Motor neuron (in vitro differentiated cells): ENCODE measurements around the gene SIK3. TPM values are rescaled to one million over a fixed set of nuclear protein-coding genes. Genes with fewer than 3 reads are reported as not detected.

ENCODE experiments used
- ATAC-seq, 8 experiments: fragments of 200-7000 bp; cut with Tn5 transposase; replicated peaks in 6 of 8; 2 replicates each; pipeline ENCODE4 v1.8.0; 2021; ENCODE audit warnings: mild to moderate bottlenecking in 8 of 8, moderate library complexity in 8 of 8
- H3K27ac ChIP-seq, 2 donors: fragments of 250-450 bp; sonication (Bioruptor Pico); 2 replicates each; pipeline ENCODE4 v1.9.0; 2021; ENCODE audit warnings: antibody characterized with exemption in 2 of 2, mild to moderate bottlenecking in 2 of 2, moderate library complexity in 1 of 2
- H3K4me1 ChIP-seq, 2 donors: fragments of 250-450 bp; sonication (Bioruptor Pico); replicated peaks in 1 of 2; 2 replicates each; pipeline ENCODE4 v1.6.1; 2021; ENCODE audit warnings: antibody characterized with exemption in 2 of 2, mild to moderate bottlenecking in 2 of 2, moderate library complexity in 1 of 2
- H3K4me3 ChIP-seq, 5 donors: fragments of 250-450 bp; sonication (Bioruptor Pico); 2 replicates each; pipeline ENCODE4 v1.9.0; 2021; ENCODE audit warnings: antibody characterized with exemption in 5 of 5, mild to moderate bottlenecking in 5 of 5, moderate library complexity in 4 of 5
- WGBS, 10 experiments: fragments of 450-650 bp; shearing (Covaris generic); methylation state at CpG; one replicate each; pipeline ENCODE4 v1.0.0; 2022; 5-methylcytosine and 5-hydroxymethylcytosine counted together
- in situ Hi-C, 9 experiments: fragments of 400-800 bp; cut with MboI; loops; one replicate each; pipeline ENCODE4 v1.15.0; 2021; ENCODE audit warnings: low sequenced_read_pairs in 9 of 9, low pct_unique_long_range_greater_than_20kb in 2 of 9; ENCODE audit not compliant: unreplicated experiment in 9 of 9
- total RNA-seq, 8 experiments: library from RNA; unstranded; fragments of 300-600 nt; gene quantifications; 2 replicates each; pipeline versions ENCODE4 v1.2.3 to v1.2.4, GENCODE V29; 2022

SIK3 gene
- total RNA-seq, 8 experiments from 2014 or later = 12.7 to 34.3 (median 16.5) TPM

GRCh38 chr11:116860303-116860702 lies 237.9 kb downstream of the SIK3 start:
- ATAC-seq = no peak
- WGBS, 10 experiments = 50 to 100% (median 90%) methylated on average over 1 to 2 of the region's 6 CpGs; no CpG with 5 or more reads in 5 of the 10 experiments
- H3K27ac ChIP-seq = no peak overlapping the region
- no peaks in the 10 kb centered on the region for H3K4me1 ChIP-seq
- in situ Hi-C loops = no loop called here
- no peak overlapping the region for H3K4me3 ChIP-seq

- H3K4me3 ChIP-seq = no peak overlapping the region
- H3K4me1 ChIP-seq = no peaks in the 10 kb centered on the region
- WGBS, 10 experiments = 60 to 100% (median 94%) methylated on average over 1 to 7 of the region's 8 CpGs; no CpG with 5 or more reads in 2 of the 10 experiments
- in situ Hi-C loops = no loop called here
- no peak for ATAC-seq
- H3K27ac ChIP-seq = no peak overlapping the region
Measured at GRCh38 chr11:116859175-116859574, 239.1 kb downstream of the SIK3 start.

GRCh38 chr11:116857936-116858335 lies 240.3 kb downstream of the SIK3 start:
- Histone ChIP-seq H3K4me3 (no peak overlapping the region), H3K4me1 (no peaks in the 10 kb centered on the region), H3K27ac (no peak overlapping the region)
- 73 to 100% (median 95%) methylated on average over 1 to 4 of the region's 7 CpGs; no CpG with 5 or more reads in 6 of the 10 experiments for WGBS, 10 experiments
- in situ Hi-C loops = no loop called here
- ATAC-seq = no peak

GRCh38 chr11:116857316-116857715 lies 240.9 kb downstream of the SIK3 start:
- in situ Hi-C loops = no loop called here
- no peaks in the 10 kb centered on the region for H3K4me1 ChIP-seq
- WGBS, 10 experiments = 63 to 100% (median 92%) methylated on average over 1 to 2 of the region's 2 CpGs
- no peak overlapping the region for H3K27ac ChIP-seq
- ATAC-seq = no peak
- H3K4me3 ChIP-seq = no peak overlapping the region

GRCh38 chr11:116856423-116856822 lies 241.8 kb downstream of the SIK3 start:
- WGBS, 10 experiments = 76 to 100% (median 98%) methylated on average over 1 to 5 of the region's 5 CpGs; no CpG with 5 or more reads in 4 of the 10 experiments
- H3K4me3 ChIP-seq = no peak overlapping the region
- no peak for ATAC-seq
- H3K27ac ChIP-seq = no peak overlapping the region
- H3K4me1 ChIP-seq = no peaks in the 10 kb centered on the region
- in situ Hi-C loops = no loop called here

GRCh38 chr11:116855413-116855812 lies 242.8 kb downstream of the SIK3 start:
- in situ Hi-C loops = no loop called here
- Histone ChIP-seq H3K4me3 (no peak overlapping the region), H3K4me1 (no peaks in the 10 kb centered on the region), H3K27ac (no peak overlapping the region)
- ATAC-seq = no peak
- WGBS, 10 experiments = 77 to 100% (median 94%) methylated on average over 1 to 7 of the region's 7 CpGs; no CpG with 5 or more reads in 2 of the 10 experiments

- ATAC-seq = peak in 2 of 8 experiments; percentile 12 to 14
- H3K4me3 ChIP-seq = no peak overlapping the region
- no peak overlapping the region for H3K27ac ChIP-seq
- in situ Hi-C loops = no loop called here
- WGBS, 10 experiments = 47 to 100% (median 94%) methylated on average over 1 to 5 of the region's 6 CpGs; no CpG with 5 or more reads in 3 of the 10 experiments
- H3K4me1 ChIP-seq = no peaks in the 10 kb centered on the region
Measured at GRCh38 chr11:116853461-116854073, 244.7 kb downstream of the SIK3 start.

- H3K27ac ChIP-seq = no peak overlapping the region
- H3K4me3 ChIP-seq = no peak overlapping the region
- no peaks in the 10 kb centered on the region for H3K4me1 ChIP-seq
- peak in 4 of 8 experiments; percentile 19 to 91 (median 84) for ATAC-seq
- in situ Hi-C loops = no loop called here
- 10 to 100% (median 80%) methylated on average over 1 to 4 of the region's 5 CpGs; no CpG with 5 or more reads in 1 of the 10 experiments for WGBS, 10 experiments
Measured at GRCh38 chr11:116852261-116853031, 245.8 kb downstream of the SIK3 start.

- no peaks in the 10 kb centered on the region for H3K4me1 ChIP-seq
- ATAC-seq = no peak
- H3K27ac ChIP-seq = peak overlapping the region in 1 of 2 donors; percentile 15
- WGBS, 10 experiments = 44 to 100% (median 97%) methylated on average over 2 to 6 of the region's 7 CpGs; no CpG with 5 or more reads in 1 of the 10 experiments
- in situ Hi-C loops = no loop called here
- no peak overlapping the region for H3K4me3 ChIP-seq
Measured at GRCh38 chr11:116851626-116852025, 246.6 kb downstream of the SIK3 start.

- Histone ChIP-seq H3K27ac (no peak overlapping the region), H3K4me1 (no peaks in the 10 kb centered on the region), H3K4me3 (no peak overlapping the region)
- in situ Hi-C loops = no loop called here
- 80 to 100% (median 94%) methylated on average over 2 to 6 of the region's 6 CpGs; no CpG with 5 or more reads in 1 of the 10 experiments for WGBS, 10 experiments
- no peak for ATAC-seq
Measured at GRCh38 chr11:116849486-116849885, 248.7 kb downstream of the SIK3 start.

GRCh38 chr11:116849060-116849459 lies 249.2 kb downstream of the SIK3 start:
- 88 to 100% (median 91%) methylated on average over 2 to 9 of the region's 12 CpGs; no CpG with 5 or more reads in 7 of the 10 experiments for WGBS, 10 experiments
- Histone ChIP-seq H3K4me3 (no peak overlapping the region), H3K4me1 (no peaks in the 10 kb centered on the region), H3K27ac (no peak overlapping the region)
- ATAC-seq = no peak
- in situ Hi-C loops = no loop called here

GRCh38 chr11:116847612-116848011 lies 250.6 kb downstream of the SIK3 start:
- no peaks in the 10 kb centered on the region for H3K4me1 ChIP-seq
- no peak for ATAC-seq
- no peak overlapping the region for H3K4me3 ChIP-seq
- H3K27ac ChIP-seq = no peak overlapping the region
- WGBS, 10 experiments = 100% methylated on average over 1 to 2 of the region's 4 CpGs; no CpG with 5 or more reads in 8 of the 10 experiments
- in situ Hi-C loops = no loop called here

- Histone ChIP-seq H3K4me1 (no peaks in the 10 kb centered on the region), H3K4me3 (no peak overlapping the region), H3K27ac (no peak overlapping the region)
- ATAC-seq = no peak
- WGBS, 10 experiments = 85 to 100% (median 97%) methylated on average over 1 to 4 of the region's 4 CpGs; no CpG with 5 or more reads in 2 of the 10 experiments
- in situ Hi-C loops = no loop called here
Measured at GRCh38 chr11:116844722-116845121, 253.5 kb downstream of the SIK3 start.
